Endothelial cell (in vitro differentiated cells): ENCODE results near the gene ICAM1. TPM values are rescaled to one million over a fixed set of nuclear protein-coding genes. Genes with fewer than 3 reads are reported as not detected.
A peak's percentile ranks its signal among the peaks of the same experiment; 100 is the strongest.

Experiments
- DNase-seq: peaks from one replicate; pipeline ENCODE4 v3.0.0; 2021; ENCODE audit warnings: low spot score
- H3K27ac Mint-ChIP-seq: one replicate; pipeline ENCODE4 v1.8.0; 2021; ENCODE audit warnings: mixed read lengths, inconsistent platforms; ENCODE audit not compliant: unreplicated experiment
- H3K27me3 Mint-ChIP-seq: one replicate; pipeline ENCODE4 v1.8.0; 2021; ENCODE audit warnings: mild to moderate bottlenecking, moderate library complexity, mixed read lengths, inconsistent platforms; ENCODE audit not compliant: unreplicated experiment
- H3K36me3 Mint-ChIP-seq: one replicate; pipeline ENCODE4 v1.8.0; 2021; ENCODE audit warnings: mild to moderate bottlenecking, low read depth, mixed read lengths, inconsistent platforms; ENCODE audit not compliant: unreplicated experiment
- H3K4me1 Mint-ChIP-seq: one replicate; pipeline ENCODE4 v1.8.0; 2021; ENCODE audit warnings: mild to moderate bottlenecking, mixed read lengths, inconsistent platforms; ENCODE audit not compliant: unreplicated experiment
- H3K4me3 Mint-ChIP-seq: one replicate; pipeline ENCODE4 v1.8.0; 2021; ENCODE audit warnings: mild to moderate bottlenecking, mixed read lengths, inconsistent platforms; ENCODE audit not compliant: unreplicated experiment
- H3K9me3 Mint-ChIP-seq: one replicate; pipeline ENCODE4 v1.8.0; 2021; ENCODE audit warnings: mixed read lengths, inconsistent platforms; ENCODE audit not compliant: unreplicated experiment
- total RNA-seq: library from RNA; stranded (reverse); fragmentation: NEBNext Ultra II Directional; extraction: Animal tissue kit (Norgen Biotek cat#: 25700); gene quantifications from one replicate; pipeline ENCODE4 v1.2.1, GENCODE V29; 2021; ENCODE audit not compliant: unreplicated experiment
- TF ChIP-seq, protein P1 (sequence below): fragments of 200-600 bp; sonication (generic); IDR thresholded peaks from one replicate; pipeline ENCODE4 v1.5.0; 2021; ENCODE audit warnings: antibody characterized with exemption; ENCODE audit not compliant: unreplicated experiment

The ICAM1 gene
- total RNA-seq, 1 donor from 2014 or later, result 7.2 TPM

DNA sequence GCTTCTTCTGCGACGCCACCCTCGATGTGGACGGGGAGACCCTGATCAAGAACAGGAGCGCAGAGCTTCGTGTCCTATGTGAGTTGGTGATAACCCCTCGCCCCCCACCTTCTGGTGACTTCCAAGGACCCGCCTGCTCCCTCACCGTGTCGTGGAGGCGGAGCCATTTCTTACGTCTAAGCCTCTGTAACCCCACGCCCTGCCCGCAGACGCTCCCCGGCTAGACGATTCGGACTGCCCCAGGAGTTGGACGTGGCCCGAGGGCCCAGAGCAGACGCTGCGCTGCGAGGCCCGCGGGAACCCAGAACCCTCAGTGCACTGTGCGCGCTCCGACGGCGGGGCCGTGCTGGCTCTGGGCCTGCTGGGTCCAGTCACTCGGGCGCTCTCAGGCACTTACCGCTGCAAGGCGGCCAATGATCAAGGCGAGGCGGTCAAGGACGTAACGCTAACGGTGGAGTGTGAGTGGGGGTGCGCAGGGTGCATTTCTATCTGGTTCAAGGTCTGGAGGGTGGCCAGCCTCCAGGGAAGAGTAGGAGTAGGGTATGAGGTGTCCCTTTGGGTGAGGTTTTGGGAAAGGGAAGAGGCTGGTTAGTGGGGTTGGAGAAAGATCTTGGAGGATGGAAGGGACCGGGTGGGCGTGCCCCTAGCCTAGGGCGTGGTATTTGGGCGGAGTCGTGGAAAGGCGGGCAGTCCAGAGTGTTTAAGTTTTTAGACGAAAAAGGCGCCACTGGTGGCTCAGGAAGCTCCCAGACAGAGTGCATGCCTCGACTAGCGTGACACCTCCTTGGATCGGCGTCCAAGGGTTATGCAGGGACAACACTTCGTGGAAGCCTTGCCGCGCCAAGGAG lies 22.1 kb downstream of the ICAM1 start:
- no peaks in the 10 kb centered on the region for H3K9me3 Mint-ChIP-seq

DNA sequence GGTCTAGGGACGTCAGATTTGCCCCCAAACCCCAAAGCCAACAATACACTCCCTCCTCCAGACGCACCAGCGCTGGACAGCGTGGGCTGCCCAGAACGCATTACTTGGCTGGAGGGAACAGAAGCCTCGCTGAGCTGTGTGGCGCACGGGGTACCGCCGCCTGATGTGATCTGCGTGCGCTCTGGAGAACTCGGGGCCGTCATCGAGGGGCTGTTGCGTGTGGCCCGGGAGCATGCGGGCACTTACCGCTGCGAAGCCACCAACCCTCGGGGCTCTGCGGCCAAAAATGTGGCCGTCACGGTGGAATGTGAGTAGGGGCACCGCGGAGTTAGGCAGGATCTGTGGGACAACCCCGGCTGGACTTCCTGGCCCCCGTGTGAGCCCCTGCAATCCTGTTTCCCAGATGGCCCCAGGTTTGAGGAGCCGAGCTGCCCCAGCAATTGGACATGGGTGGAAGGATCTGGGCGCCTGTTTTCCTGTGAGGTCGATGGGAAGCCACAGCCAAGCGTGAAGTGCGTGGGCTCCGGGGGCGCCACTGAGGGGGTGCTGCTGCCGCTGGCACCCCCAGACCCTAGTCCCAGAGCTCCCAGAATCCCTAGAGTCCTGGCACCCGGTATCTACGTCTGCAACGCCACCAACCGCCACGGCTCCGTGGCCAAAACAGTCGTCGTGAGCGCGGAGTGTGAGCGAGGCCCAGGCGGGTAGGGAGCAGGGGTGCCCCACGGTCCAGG lies 22.9 kb downstream of the ICAM1 start:
- Mint-ChIP-seq H3K27ac (no peak overlapping the region), H3K4me3 (no peak overlapping the region), H3K9me3 (no peaks in the 10 kb centered on the region), H3K27me3 (peaks cover 41% of the 10 kb centered on the region), H3K36me3 (peaks cover 8% of the 10 kb centered on the region), H3K4me1 (peaks cover 10% of the 10 kb centered on the region)
- DNase-seq, result no peak
- TF ChIP-seq, protein P1, sequence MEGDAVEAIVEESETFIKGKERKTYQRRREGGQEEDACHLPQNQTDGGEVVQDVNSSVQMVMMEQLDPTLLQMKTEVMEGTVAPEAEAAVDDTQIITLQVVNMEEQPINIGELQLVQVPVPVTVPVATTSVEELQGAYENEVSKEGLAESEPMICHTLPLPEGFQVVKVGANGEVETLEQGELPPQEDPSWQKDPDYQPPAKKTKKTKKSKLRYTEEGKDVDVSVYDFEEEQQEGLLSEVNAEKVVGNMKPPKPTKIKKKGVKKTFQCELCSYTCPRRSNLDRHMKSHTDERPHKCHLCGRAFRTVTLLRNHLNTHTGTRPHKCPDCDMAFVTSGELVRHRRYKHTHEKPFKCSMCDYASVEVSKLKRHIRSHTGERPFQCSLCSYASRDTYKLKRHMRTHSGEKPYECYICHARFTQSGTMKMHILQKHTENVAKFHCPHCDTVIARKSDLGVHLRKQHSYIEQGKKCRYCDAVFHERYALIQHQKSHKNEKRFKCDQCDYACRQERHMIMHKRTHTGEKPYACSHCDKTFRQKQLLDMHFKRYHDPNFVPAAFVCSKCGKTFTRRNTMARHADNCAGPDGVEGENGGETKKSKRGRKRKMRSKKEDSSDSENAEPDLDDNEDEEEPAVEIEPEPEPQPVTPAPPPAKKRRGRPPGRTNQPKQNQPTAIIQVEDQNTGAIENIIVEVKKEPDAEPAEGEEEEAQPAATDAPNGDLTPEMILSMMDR, result no peak

More for the DNA sequence above, 22.1 kb downstream of the ICAM1 start:
- Mint-ChIP-seq H3K4me3 (peak overlapping the region; percentile 13), H3K27ac (no peak overlapping the region), H3K36me3 (peaks cover 8% of the 10 kb centered on the region), H3K4me1 (peaks cover 14% of the 10 kb centered on the region), H3K27me3 (peaks cover 45% of the 10 kb centered on the region)
- DNase-seq, result no peak
- TF ChIP-seq, protein P1, result no peak

DNA sequence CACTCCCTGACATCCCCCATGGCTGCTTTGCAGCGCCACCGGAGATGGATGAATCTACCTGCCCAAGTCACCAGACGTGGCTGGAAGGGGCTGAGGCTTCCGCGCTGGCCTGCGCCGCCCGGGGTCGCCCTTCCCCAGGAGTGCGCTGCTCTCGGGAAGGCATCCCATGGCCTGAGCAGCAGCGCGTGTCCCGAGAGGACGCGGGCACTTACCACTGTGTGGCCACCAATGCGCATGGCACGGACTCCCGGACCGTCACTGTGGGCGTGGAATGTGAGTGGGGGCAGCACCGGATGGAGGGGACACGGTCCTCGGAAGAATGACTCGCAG lies 23.4 kb downstream of the ICAM1 start:
- Mint-ChIP-seq H3K4me3 (no peak overlapping the region), H3K27me3 (peaks cover 39% of the 10 kb centered on the region), H3K4me1 (peaks cover 7% of the 10 kb centered on the region), H3K9me3 (no peaks in the 10 kb centered on the region), H3K27ac (no peak overlapping the region), H3K36me3 (peaks cover 8% of the 10 kb centered on the region)
- TF ChIP-seq, protein P1, result no peak
- peak; percentile 50 for DNase-seq

DNA sequence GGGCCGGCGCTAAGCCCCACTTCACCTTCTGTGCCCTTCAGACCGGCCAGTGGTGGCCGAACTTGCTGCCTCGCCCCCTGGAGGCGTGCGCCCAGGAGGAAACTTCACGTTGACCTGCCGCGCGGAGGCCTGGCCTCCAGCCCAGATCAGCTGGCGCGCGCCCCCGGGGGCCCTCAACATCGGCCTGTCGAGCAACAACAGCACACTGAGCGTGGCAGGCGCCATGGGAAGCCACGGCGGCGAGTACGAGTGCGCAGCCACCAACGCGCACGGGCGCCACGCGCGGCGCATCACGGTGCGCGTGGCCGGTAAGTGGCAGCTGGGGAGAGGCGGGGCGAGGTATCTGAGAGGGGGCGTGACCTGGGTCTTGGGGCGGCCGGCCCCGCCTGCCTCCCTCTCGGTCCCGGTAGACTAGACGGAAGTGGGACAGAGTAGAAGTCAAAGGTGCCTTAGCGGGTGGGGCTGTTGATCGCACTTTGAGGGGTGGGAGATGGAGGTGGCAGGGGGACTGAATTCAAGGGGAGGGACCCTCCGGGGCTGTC lies 24.5 kb downstream of the ICAM1 start:
- no peak for DNase-seq
- H3K27ac Mint-ChIP-seq, result no peak overlapping the region

More for the DNA sequence above, 24.5 kb downstream of the ICAM1 start:
- no peak overlapping the region for H3K4me3 Mint-ChIP-seq
- peaks cover 36% of the 10 kb centered on the region for H3K27me3 Mint-ChIP-seq
- TF ChIP-seq, protein P1, result no peak
- no peaks in the 10 kb centered on the region for H3K9me3 Mint-ChIP-seq
- peaks cover 7% of the 10 kb centered on the region for H3K4me1 Mint-ChIP-seq
- H3K36me3 Mint-ChIP-seq, result peaks cover 8% of the 10 kb centered on the region
